ENCODE measurements around the gene PEAK1. TPM values are rescaled to one million over a fixed set of nuclear protein-coding genes. Genes with fewer than 3 reads are reported as not detected.

PEAK1 gene
- total RNA-seq, 1 donor from 2014 or later: 75.2 TPM

GRCh38 chr15:77140220-77140619 is 279.7 kb downstream of the PEAK1 start:
- H3K27ac ChIP-seq (replicated peaks): no peak overlapping the region
- intact Hi-C loops (cut with micrococcal nuclease): no loop called here
- no peaks in the 10 kb centered on the region for H3K27me3 ChIP-seq (ENCODE audit: low read depth)
- H3K4me3 ChIP-seq: no peak overlapping the region
- TF ChIP-seq CTCF (IDR thresholded peaks at IDR 0.05; ENCODE audit: borderline replicate concordance): no peak
- H3K36me3 ChIP-seq: peaks cover 43% of the 10 kb centered on the region
- H3K9me3 ChIP-seq (replicated peaks): peaks cover 28% of the 10 kb centered on the region
- peaks cover 5% of the 10 kb centered on the region for H3K4me1 ChIP-seq
- DNase-seq: no peak

GRCh38 chr15:77139312-77139711 is 280.6 kb downstream of the PEAK1 start:
- Histone ChIP-seq H3K4me1 (no peaks in the 10 kb centered on the region), H3K4me3 (no peak overlapping the region), H3K27me3 (ENCODE audit: low read depth) (no peaks in the 10 kb centered on the region), H3K36me3 (peaks cover 41% of the 10 kb centered on the region), H3K27ac (replicated peaks) (no peak overlapping the region), H3K9me3 (replicated peaks) (peaks cover 28% of the 10 kb centered on the region)
- no peak for DNase-seq
- intact Hi-C loops (cut with micrococcal nuclease): no loop called here
- TF ChIP-seq CTCF (IDR thresholded peaks at IDR 0.05; ENCODE audit: borderline replicate concordance): no peak

- H3K9me3 ChIP-seq (replicated peaks): peaks cover 28% of the 10 kb centered on the region
- H3K27ac ChIP-seq (replicated peaks): no peak overlapping the region
- no peaks in the 10 kb centered on the region for H3K27me3 ChIP-seq (ENCODE audit: low read depth)
- H3K4me3 ChIP-seq: no peak overlapping the region
- H3K4me1 ChIP-seq: no peaks in the 10 kb centered on the region
- intact Hi-C loops (cut with micrococcal nuclease): no loop called here
- DNase-seq: no peak
- peaks cover 44% of the 10 kb centered on the region for H3K36me3 ChIP-seq
- TF ChIP-seq CTCF (IDR thresholded peaks at IDR 0.05; ENCODE audit: borderline replicate concordance): no peak
Observed at GRCh38 chr15:77138167-77138522, 281.8 kb downstream of the PEAK1 start.

GRCh38 chr15:77135181-77135580 is 284.7 kb downstream of the PEAK1 start:
- Histone ChIP-seq H3K27me3 (ENCODE audit: low read depth) (no peaks in the 10 kb centered on the region), H3K4me1 (peaks cover 5% of the 10 kb centered on the region), H3K4me3 (no peak overlapping the region), H3K9me3 (replicated peaks) (peaks cover 5% of the 10 kb centered on the region), H3K36me3 (peaks cover 48% of the 10 kb centered on the region), H3K27ac (replicated peaks) (no peak overlapping the region)
- intact Hi-C loops (cut with micrococcal nuclease): no loop called here
- DNase-seq: no peak
- TF ChIP-seq CTCF (IDR thresholded peaks at IDR 0.05; ENCODE audit: borderline replicate concordance): no peak

GRCh38 chr15:77130315-77130930 is 289.5 kb downstream of the PEAK1 start:
- Histone ChIP-seq H3K4me1 (peaks cover 49% of the 10 kb centered on the region), H3K36me3 (peaks cover 39% of the 10 kb centered on the region), H3K27me3 (ENCODE audit: low read depth) (no peaks in the 10 kb centered on the region), H3K4me3 (no peak overlapping the region), H3K27ac (replicated peaks) (no peak overlapping the region), H3K9me3 (replicated peaks) (no peaks in the 10 kb centered on the region)
- no peak for TF ChIP-seq CTCF (IDR thresholded peaks at IDR 0.05; ENCODE audit: borderline replicate concordance)
- DNase-seq: no peak
- intact Hi-C loops (cut with micrococcal nuclease): no loop called here

Measured in left ventricle myocardium inferior (tissue), 1 donor.